Bone marrow (tissue), 2 donors: ENCODE data around the gene CERCAM.
"Not testable (repeated sequence)": the region's sequence is repeated elsewhere in the genome, so short reads cannot be mapped to it uniquely, and the experiment has no call there.

Experiments used
- DNase-seq, 2 donors: peaks; one replicate each; lab custom pipeline; 2025; lab: John Stamatoyannopoulos, UW

CERCAM gene

DNA sequence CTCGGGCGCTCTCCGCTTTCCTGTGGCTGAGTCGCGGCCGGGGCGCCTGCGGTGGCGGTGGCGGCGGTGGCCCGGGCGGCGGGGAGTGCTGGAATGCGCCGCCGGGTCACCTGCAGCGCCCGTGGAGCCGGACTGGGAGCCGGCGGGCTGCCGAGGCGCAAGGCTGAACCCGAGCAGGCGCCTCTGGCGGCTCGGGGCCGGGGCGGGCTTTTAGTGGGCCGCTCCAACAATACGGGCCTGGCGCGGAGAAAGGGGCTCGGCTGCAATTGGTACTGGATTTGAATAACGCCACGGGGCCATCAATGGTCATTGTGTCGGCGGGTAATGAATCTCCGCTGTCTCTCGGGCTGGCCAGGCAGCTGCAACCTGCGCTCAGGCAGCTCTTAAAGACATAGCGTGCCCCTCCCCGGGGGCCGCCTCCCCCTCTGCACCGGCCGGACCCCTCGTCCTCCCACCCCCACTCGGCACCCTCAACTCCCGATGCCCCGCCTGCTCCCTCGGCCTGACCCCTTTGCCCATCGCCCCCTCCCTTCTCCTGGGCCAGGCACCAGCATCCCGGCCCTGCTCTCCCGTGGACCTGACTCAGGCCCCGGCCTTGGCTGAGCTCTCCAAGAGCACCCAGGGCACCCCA, 27.4 kb upstream of the CERCAM start:
- no peak for DNase-seq

DNA sequence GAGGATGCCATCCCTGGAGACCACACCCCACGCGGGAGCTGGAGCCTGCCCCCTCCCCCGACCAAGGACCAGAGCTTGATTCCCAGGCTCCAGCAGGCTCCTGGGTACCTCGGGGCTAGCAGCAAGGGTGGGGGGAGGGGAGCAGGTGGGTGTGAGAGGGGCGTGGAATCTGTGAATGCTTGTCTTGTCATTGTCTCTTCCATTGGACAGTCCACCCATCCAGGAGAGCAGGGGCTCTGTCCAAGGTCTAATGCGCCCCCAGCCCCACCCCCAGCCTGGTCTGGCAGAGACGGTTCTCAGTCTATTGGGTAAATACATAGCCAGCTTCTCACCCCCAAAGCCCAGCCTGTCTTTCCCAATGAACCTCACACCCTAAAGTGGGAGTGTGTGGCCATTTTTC, 26.7 kb upstream of the CERCAM start:
- DNase-seq, result no peak

DNA sequence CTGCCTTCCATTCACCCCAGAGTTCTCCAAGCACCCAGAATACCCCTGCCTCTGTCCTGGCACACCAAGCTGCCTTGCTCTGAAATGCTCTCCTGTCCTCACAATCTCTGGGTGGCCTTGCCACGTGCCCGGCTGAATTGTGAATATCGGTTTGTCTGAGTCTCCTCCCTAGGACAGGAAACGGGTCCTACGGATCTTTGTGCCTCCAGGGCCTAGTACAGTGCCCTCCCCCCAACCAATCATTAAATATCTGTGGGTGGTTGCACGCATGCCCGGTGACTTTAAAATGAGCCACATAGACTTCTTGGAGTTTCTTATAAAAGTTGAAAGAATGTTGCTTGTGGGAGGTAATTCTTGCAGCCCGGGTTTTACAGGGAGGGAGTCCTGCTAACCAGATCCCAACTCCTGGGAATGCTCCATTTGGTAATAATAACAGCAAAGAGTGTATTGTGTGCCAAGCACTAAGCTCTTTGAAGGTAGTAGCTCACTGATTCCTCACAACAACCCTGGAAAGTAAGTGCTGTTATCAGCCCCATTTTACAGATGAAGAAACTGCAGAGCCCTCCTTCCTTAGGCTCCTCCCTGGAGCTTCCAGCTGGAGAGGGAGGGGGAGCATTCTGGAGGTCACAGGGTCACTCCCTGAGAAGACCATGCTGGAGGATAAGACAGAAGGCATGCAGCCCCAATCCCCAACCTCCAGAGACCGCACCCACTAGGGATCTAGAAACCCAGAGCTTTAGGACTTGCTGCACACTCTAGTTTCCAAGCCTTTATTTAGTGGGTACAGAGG, 26.1 kb upstream of the CERCAM start:
- no peak for DNase-seq

DNA sequence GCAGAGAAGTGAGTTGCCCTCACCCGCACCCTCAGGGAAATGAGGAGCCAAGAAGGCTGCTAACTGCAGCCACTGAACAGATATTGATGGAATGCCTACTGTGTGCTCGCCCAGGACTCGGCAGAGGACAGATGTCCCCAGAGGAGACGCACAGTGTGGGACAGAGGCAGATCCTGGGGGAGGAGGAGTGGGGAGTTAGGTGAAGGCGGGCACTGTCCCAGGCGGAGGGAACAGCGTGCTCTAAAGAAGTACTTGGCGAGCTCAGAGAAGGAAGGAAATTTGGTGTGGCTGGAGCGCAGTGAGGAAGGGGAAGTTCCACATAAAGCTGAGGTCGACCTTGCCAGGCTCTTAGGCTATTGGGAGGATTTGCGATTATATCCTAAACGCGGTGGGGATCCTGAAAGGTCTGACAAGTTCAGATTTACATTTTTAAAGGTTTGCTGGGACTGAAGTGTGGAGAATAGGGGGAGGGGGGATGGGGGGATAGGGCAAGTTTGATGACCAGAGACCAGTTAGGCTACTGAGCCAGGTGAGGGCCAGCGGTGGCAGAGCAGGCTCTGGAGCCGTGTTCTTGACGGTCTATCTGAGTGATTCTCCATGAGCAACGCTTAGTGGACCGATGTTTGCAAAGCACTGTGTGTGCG, 23.6 kb upstream of the CERCAM start:
- peak in 1 of 2 donors; percentile 39 for DNase-seq

DNA sequence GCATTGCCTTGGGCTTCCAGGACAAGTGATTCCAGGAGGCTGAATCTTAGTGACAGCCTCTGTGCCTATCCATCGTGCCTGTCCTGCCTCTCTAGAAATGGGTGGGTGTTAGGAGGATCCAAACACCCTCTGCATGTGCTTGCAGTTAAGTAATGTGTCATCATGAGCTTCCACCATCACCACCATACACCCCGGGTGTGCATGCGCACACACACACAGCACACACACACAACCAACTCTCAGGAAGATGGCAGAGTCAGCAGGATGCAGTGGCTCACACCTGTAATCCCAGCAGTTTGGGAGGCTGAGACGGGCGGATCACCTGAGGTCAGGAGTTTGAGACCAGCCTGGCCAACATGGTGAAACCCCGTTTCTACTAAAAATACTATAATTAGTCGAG, 22.8 kb upstream of the CERCAM start:
- DNase-seq, result no peak

DNA sequence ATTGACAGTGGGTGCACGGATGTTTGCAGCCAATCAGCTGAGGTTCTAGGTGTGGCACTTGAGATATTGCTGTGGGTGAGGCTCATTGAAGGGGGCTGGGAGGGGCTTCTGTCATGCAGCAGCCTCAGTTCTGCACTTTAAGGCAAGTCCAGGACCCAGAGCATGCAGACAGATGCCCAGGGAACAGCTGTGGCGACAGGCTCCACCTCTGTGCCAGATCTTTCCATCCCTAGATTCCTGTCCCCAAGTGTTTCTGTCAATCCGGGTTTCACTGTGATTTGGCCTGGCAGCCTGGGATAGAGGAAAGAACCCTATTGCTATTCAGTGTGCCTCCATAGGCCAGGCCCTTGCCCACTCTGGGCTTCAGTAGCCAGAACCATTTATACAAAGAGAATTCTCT, 20.8 kb upstream of the CERCAM start:
- no peak for DNase-seq

DNA sequence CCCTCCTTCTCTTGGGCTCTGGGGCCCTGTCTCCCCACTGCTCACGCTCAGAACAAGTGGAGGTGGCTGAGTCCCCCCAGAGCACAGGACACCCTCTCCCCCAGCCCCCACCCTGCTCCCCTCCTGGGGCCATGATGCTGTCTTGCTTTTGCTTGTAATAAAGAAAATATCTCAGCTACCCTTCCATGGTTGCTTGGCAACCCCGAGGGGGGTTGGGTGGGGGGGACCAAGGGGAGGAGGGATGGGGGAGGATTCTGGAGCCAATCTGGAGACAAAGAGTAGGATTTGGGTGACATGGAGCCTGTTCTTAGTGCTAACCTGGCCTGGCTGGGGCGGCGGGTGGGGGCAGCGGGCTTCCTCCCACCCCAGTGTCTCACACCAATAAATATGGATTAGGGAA, 16.1 kb upstream of the CERCAM start:
- no peak for DNase-seq

DNA sequence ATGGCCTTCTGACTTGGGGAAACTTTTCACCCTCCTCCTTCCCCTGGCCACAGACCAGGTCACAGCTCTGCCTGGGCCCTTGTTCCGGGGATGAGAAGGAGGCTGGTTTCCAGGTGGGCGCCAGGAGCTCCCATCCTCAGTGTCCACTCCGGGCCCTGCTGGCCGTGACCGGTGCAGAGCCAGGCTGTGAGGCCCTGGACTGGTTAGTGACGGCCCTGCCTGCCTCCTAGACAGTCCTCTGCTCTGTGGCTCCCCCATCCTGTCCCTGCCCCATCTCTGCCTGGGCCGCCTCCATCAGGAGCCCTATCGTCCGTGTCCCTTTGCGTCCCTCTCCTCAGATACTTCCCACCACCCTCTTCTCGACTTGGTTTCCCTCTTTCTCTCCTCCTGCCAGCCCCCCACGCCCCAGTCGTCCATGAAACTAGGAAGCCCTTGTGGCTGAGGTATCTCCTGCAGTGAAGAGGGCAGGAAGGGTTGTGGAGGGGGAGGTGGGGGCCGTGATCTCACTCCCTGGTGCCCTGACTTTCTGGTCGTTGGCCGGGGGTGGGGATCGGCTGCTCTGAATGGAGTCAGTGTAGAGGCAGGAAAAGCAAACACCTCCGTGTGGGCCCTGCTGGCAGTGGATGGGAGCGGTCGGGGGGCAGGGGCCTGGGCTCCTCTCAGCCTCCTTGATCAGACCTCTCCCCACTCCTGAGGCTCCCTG, 15.4 kb upstream of the CERCAM start:
- no peak for DNase-seq

DNA sequence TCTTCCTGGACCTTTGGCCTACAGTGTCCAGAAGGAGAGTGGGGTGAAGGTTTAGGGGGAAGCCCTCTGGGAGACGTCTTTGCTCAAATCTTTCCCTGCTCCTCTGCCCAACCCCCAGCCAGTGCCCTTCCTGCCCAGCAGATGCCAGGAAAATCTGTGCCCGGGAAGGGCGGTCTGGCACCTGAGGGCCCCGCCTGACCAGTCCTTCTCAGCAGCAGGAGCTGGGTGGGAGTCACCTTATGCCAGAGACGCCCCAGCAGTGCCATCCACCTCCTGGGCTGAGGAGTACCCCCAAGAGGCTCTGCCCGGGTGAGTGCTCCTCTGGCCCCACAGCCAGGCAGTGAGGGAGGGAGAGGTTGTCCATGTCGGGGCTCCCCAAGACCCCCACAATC, 14.9 kb upstream of the CERCAM start:
- DNase-seq, result no peak

DNA sequence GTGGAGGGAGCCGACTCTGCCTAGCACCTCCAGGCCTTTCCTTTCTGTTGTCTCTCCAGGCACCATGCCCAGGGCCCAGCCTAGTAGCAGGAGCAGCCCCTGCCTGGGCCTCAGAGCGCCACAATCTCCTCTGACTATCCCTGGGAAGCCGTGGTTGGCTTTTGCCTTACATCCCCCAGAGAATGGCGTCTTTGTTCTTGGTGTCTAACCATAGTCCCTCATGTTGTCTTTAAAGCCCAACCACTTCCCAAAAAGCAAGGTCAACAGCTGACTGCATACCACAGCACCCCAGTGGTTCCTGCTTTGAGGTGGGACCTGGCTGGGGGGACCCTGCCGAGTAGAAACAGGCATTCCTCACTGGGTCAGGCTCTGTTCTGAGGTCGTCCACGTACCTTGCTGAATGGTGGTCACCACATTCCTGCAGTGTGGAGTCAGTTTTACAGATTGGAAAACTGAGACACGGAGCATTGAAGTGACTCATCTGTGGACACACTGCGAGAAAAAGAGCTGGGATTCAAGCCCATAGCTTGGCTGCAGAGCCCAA, 13.7 kb upstream of the CERCAM start:
- DNase-seq, result no peak

DNA sequence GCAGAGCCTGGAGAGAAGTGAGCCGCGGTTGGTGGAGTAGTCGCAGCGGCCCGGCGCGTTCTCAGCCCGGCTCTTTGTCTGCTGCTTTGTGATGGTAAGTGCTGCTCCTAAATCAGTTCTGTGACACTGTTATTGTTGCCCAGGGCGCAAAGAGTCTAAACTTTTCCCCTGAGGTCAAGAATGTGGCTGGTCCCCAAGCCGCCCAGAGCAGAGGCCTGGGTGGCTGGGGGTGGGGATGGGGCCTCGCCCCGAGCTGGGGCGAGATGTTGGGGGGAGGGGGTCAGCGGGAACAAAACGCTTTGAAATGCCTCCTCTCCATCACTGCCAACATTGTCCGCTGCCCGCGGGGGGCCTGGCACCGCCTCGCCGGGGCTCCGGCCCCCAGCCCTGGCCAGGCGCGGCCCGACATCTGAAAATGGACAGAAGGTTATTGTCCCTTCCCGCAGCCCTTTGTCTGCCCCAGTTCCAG, 11.7 kb upstream of the CERCAM start:
- DNase-seq, result no peak

DNA sequence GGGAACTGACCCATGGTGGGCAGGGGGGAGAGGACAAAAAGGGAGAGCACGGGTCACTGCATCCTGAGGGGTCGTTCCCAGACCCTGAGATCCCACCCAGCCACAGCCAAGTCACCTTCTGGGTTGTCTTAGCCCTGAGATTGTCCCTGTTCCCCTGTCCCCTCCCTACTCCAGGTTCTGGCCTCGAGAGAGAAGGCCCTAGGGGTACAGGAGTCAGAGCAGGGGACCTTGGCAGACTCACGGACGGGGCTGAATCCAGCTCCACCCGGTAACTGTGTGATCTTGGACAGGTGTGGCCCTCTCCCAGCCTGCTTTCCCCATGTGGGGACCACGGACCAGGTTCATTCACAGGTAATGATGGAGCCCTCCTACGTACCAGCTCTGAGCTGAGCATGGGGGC, 11.2 kb upstream of the CERCAM start:
- DNase-seq, result no peak

DNA sequence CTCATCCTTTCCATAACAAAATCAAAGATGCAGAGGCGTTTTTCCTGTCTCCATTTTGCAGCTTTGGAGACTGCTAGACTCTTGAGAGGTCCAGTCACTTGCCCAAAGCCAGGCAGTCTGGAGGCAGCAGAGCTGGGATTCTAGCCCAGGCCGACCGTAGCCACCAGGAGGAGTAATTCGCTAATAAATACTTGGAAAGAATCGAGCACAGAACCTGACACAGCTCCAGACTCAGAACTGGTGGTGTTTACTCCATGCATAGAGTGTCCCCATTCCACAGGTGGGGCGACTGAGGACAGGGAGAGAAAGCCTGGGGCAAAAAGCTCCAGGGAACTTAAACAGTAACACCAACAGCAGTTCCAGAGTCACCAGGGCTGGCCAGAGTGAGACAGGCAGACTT, 10.7 kb upstream of the CERCAM start:
- DNase-seq, result no peak

DNA sequence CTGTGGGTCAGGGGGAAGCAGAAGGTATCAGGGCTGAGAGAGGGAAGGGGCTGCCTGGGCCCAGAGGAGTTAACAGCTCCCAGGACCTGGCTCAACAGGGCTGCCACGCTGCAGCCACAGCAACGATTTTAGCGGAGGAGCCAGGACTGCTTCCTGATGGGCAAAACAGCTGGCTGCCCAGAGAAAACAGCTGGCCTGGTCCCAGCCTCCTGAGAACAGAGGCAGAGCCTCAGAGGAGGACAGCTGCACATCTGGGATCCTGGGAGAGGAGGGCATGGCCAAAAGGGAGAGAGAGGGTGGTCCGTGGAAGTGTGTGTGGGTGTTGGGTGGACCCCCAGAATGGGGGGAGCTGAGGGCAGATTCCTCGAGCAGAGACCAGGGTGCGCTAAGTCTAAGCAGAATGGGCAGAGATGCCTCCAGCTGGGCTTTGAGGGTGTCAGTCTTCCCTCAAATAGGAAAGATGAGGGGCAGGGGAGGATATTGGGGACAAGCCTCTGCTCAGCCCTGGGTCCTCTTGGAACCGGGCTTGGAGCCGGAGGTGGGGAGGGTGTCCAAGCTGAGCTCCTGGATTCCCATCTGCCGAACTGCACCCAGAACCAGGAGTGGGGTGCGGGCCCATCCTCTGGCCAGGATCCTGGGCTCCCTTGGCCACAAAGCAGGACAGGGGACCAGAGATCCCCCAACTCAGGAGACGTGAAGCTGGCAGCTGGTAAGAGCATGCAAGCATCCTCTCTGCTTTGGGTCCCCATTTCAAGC, 9.1 kb upstream of the CERCAM start:
- no peak for DNase-seq

DNA sequence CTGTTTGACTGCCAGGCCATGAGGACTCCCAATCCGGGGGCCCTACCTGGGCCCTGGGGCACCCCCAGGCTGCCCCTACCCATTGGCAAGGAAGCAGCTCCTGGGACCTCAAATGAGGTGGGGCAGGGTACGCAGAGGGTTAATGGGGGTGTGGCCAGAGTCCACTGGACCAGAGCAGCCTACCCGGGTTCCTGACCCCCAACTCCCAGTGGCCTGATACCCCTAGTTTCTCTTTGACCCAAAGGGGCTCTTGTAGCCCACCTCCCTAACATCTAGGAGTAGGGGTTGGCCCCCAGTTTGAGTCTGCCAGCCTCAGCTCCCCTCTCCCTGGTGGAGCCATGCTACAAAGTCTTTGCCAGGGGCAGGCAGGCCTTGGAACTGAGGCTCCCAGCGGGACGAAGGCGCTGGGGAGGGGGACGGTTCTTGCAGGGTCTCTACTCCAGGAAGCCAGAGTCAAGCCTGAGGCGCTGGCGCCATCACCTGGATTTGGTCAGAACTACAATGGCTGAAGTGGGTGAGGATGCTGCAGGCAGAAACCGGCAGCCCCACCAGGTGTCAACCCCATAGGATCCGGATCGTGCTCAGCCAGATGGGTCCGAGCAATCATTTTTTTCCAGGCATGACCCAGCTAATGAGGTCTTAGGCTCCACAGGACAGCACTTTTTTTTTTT, 8.4 kb upstream of the CERCAM start:
- DNase-seq, result peak; percentile 2 to 6

DNA sequence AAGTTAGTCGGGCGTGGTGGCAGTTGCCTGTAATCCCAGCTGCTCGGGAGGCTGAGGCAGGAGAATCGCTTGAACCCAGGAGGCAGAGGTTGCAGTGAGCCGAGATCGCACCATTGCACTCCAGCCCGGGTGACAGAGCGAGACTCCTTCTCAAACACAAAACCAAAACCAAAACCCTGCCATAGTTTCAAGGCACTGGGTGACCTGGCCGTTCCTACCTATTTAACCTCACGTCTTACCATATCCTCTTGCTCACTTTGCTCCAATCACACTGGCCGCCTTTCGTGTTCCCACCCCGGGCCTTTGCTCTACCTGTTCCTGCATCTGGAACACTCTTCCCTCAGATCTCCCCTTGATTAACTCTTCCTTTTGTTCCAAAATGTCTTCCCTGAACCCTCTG, 6.9 kb upstream of the CERCAM start:
- DNase-seq, result not testable (repeated sequence)

DNA sequence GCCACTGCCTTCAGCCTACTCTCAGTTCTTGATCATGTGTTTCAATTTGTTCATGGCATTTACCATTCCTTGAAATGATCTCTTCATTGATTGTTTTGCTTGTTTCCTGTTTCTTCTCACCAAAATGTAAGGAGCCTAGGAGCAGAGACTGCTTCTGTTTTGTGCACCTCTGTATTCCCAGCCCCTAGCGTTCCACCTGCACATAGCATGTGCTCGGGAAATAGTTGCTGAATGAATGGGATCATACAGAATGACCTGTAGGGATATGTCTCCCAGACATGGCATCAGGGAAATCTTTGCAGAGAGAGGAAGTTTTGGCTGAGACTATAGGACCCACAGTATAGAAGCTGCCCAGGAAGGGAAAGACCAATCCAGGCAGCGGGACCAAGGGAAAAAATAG, 6.2 kb upstream of the CERCAM start:
- DNase-seq, result no peak

DNA sequence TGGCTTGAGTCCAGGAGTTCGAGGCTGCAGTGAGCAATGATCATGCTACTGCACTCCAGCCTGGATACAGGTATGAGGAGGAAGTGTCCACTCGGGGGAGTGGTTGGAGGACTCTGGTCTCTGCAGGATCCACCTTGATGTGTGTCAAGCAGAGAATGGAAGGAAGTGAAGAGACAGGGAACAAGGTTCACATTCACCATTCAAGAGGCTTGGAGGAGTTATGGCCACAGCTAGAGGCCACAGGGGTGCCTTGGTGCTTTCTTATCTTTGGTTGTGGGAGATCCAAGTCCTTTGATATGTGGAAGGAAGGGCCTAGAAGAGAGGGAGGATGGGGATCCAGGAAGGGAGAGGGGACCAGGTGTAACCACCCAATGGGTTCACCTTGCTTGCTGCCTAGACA, 5.4 kb upstream of the CERCAM start:
- no peak for DNase-seq

DNA sequence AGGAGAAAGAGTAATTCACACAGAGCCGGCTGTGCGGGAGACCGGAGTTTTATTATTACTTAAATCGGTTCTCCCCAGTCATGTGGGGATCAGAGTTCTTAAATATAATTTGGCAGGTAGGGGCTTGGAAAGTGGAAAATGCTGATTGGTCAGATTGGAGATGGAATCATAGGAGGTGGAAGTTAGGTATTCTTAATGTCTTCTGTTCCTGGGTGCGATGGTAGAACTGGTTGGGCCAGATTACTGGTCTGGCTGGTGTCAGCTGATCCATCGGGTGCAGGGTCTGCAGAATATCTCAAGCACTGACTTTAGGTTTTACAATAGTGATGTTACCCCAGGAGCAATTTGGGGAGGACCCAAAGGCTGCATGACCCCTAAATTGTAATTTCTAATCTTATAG, 4.6 kb upstream of the CERCAM start:
- no peak for DNase-seq

DNA sequence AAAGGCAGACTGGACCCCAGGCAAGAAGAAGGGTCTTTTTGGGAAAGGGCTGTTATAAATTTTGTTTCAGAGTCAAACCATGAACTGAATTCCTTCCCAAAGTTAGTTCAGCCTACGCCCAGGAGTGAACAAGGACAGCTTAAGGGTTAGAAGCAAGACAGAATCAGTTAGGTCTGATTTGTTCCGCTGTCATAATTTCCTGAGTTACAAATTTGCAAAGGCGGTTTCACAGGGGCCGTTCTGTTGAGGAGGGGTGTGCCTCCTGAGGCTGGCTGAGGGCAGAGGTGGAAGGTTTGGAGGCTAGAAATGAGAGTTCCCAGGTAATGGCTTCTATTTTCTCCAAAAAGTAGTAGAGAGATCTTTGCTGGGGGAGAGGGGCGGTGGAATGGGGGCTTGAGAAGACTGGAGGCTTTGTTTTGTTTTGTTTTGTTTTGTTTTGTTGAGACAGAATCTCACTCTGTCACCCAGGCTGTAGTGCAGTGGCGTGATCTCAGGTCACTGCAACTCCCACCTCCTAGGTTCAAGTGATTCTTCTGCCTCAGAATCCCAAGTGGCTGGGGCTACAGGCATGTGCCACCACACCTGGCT, 4.1 kb upstream of the CERCAM start:
- no peak for DNase-seq
